BJ (cell line): ENCODE results near the gene ADAMTS19. TPM values are rescaled to one million over a fixed set of nuclear protein-coding genes. Genes with fewer than 3 reads are reported as not detected.

Source experiments
- CTCF ChIA-PET: fragments of 350-600 bp; formaldehyde crosslinking; extraction: SDS; loops from one replicate; lab custom pipeline; 2021; ENCODE audit warnings: antibody characterized with exemption, inconsistent platforms; lab: Yijun Ruan, JAX
- POLR2A ChIA-PET: fragments of 300-600 bp; sonication (Branson Sonifier 250); formaldehyde crosslinking; extraction: SDS; loops from one replicate; lab custom pipeline; 2021; ENCODE audit warnings: antibody characterized with exemption; lab: Charles Lee
- DNase-seq: peaks from one replicate; pipeline ENCODE4 v3.0.0-alpha.2; 2011; ENCODE audit warnings: low read depth
- H3K27me3 ChIP-seq: 2 replicates; pipeline ENCODE4 v1.6.0; 2011; ENCODE audit warnings: low read length; ENCODE audit not compliant: control insufficient read depth, insufficient read depth
- H3K36me3 ChIP-seq: 2 replicates; pipeline ENCODE4 v1.5.1; 2011; ENCODE audit warnings: low read length; ENCODE audit not compliant: control insufficient read depth, insufficient read depth
- H3K4me3 ChIP-seq: 2 replicates; pipeline ENCODE4 v1.5.1; 2011; ENCODE audit warnings: low read depth, mild to moderate bottlenecking, control low read depth, low read length
- CTCF ChIP-seq: IDR thresholded peaks from 2 replicates; pipeline ENCODE4 v1.5.1; 2011; ENCODE audit warnings: low read depth, mild to moderate bottlenecking, control low read depth, inconsistent platforms, low read length, moderate library complexity; ENCODE audit not compliant: insufficient read depth
- polyA plus RNA-seq: library from polyadenylated mRNA; depleted of rRNA; stranded (reverse); fragments of >200 nt; gene quantifications from 2 replicates; pipeline ENCODE4 v1.2.3, GENCODE V29; 2011

The ADAMTS19 gene
- polyA plus RNA-seq, 1 experiment = 0.34 TPM

- Histone ChIP-seq H3K36me3 (no peaks in the 10 kb centered on the region), H3K4me3 (no peak overlapping the region), H3K27me3 (no peaks in the 10 kb centered on the region)
- TF ChIP-seq CTCF = no peak
- ChIA-PET POLR2A (no interaction called here), CTCF (no interaction called here)
- DNase-seq = no peak
Measured at GRCh38 chr5:129440424-129440823, 19.7 kb upstream of the ADAMTS19 start.

GRCh38 chr5:129441096-129441495 lies 19.0 kb upstream of the ADAMTS19 start:
- TF ChIP-seq CTCF = no peak
- CTCF ChIA-PET = no interaction called here
- H3K4me3 ChIP-seq = no peak overlapping the region
- no peak for DNase-seq
- no peaks in the 10 kb centered on the region for H3K36me3 ChIP-seq
- POLR2A ChIA-PET = no interaction called here
- H3K27me3 ChIP-seq = no peaks in the 10 kb centered on the region

DNA sequence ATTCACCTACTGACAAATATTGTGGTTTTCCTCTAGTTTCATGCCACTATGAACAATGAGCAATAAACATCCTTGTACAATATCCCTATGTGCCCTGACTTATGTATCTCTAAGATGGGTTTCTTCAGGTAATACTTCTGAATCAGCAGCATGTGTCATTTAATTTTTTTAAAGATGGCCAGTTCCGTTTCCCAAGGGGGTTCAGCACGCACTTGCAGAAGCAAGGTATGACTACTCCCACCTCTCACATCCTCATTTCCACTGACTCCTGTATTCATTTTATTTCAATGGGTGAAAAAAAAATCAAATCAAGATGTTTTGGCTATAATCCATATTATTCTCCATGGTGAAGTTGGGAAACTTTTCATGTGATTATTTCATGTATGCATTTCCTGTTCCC lies 14.7 kb upstream of the ADAMTS19 start:
- DNase-seq = no peak
- ChIA-PET CTCF (no interaction called here), POLR2A (no interaction called here)
- no peaks in the 10 kb centered on the region for H3K27me3 ChIP-seq
- H3K36me3 ChIP-seq = no peaks in the 10 kb centered on the region
- no peak for TF ChIP-seq CTCF
- no peak overlapping the region for H3K4me3 ChIP-seq

GRCh38 chr5:129447968-129448367 lies 12.1 kb upstream of the ADAMTS19 start:
- POLR2A ChIA-PET = no interaction called here
- no peak for DNase-seq
- no peak overlapping the region for H3K4me3 ChIP-seq
- H3K36me3 ChIP-seq = no peaks in the 10 kb centered on the region
- CTCF ChIA-PET = no interaction called here
- no peaks in the 10 kb centered on the region for H3K27me3 ChIP-seq
- TF ChIP-seq CTCF = no peak

DNA sequence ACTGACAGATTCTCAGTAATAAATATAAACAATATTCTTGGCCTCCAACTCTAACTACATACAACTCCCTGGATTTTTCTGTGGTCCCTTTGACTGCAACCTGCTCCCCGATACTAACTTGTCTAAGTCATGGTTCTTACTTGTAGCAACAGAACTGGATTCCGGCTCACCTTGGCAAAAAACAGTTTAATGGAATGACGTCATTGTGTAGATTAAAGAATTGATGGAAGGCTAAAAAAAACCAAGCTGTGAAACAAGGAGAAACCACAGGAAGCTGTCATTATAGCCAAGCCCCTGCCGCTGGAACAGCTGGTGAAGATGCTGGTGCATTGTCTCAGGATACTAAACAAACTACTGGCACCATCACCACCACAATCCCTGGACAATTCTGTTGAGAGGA lies 11.4 kb upstream of the ADAMTS19 start:
- DNase-seq = no peak
- H3K36me3 ChIP-seq = no peaks in the 10 kb centered on the region
- no peaks in the 10 kb centered on the region for H3K27me3 ChIP-seq
- no peak overlapping the region for H3K4me3 ChIP-seq
- no peak for TF ChIP-seq CTCF
- CTCF ChIA-PET = no interaction called here
- POLR2A ChIA-PET = no interaction called here
